ENCODE data around the gene KRT17. TPM values are rescaled to one million over a fixed set of nuclear protein-coding genes. Genes with fewer than 3 reads are reported as not detected.

Gene KRT17
- polyA plus RNA-seq, 1 experiment, result 34.7 TPM

DNA sequence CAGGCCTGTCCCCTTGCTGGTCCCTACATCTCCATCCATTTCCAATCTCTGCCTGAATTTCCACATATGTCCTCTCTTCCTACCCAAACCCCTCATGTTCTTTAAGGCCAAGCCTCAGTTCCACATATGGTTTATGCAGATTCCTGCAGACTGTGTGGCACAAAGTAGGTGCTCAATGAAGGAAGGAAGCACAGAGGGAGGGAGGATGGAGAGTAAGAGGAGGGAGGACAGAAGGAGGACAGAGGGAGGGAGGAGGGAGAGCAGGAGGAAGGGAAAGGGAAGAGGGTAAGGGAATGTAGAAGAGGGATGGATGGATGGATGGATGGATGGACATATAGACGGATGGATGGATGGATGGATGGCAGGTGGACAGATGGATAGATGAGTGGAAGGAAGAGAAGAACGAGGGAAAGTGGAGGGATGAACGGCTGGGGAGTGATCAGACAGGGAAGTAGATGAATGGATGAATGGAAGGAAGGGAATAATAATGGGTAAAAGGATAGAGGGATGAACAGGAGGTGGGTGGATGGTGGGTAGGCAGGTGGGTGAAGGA is 29.9 kb downstream of the KRT17 start:
- ChIA-PET CTCF (interaction anchor here (1.0 to 1.4 kb wide), 4 partner anchors 15 to 68 kb away, joined by 3 to 4 read pairs (median 3); no protein-coding TSS in a partner anchor), POLR2A (interaction anchor here (0.6 kb wide), 1 partner anchor 1146 kb away, joined by 3 read pairs; no protein-coding TSS in a partner anchor)
- TF ChIP-seq, protein P1, sequence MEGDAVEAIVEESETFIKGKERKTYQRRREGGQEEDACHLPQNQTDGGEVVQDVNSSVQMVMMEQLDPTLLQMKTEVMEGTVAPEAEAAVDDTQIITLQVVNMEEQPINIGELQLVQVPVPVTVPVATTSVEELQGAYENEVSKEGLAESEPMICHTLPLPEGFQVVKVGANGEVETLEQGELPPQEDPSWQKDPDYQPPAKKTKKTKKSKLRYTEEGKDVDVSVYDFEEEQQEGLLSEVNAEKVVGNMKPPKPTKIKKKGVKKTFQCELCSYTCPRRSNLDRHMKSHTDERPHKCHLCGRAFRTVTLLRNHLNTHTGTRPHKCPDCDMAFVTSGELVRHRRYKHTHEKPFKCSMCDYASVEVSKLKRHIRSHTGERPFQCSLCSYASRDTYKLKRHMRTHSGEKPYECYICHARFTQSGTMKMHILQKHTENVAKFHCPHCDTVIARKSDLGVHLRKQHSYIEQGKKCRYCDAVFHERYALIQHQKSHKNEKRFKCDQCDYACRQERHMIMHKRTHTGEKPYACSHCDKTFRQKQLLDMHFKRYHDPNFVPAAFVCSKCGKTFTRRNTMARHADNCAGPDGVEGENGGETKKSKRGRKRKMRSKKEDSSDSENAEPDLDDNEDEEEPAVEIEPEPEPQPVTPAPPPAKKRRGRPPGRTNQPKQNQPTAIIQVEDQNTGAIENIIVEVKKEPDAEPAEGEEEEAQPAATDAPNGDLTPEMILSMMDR (IDR thresholded peaks at IDR 0.05; ENCODE audit: insufficient read depth, low read depth, low read length), result no peak
- peaks cover 21% of the 10 kb centered on the region for H3K27me3 ChIP-seq (ENCODE audit: control insufficient read depth, insufficient read depth, low read length)
- no peaks in the 10 kb centered on the region for H3K36me3 ChIP-seq (ENCODE audit: control insufficient read depth, insufficient read depth, low read length)
- DNase-seq (ENCODE audit: low read depth), result no peak
- H3K4me3 ChIP-seq (ENCODE audit: low read depth, low read length), result no peak overlapping the region

DNA sequence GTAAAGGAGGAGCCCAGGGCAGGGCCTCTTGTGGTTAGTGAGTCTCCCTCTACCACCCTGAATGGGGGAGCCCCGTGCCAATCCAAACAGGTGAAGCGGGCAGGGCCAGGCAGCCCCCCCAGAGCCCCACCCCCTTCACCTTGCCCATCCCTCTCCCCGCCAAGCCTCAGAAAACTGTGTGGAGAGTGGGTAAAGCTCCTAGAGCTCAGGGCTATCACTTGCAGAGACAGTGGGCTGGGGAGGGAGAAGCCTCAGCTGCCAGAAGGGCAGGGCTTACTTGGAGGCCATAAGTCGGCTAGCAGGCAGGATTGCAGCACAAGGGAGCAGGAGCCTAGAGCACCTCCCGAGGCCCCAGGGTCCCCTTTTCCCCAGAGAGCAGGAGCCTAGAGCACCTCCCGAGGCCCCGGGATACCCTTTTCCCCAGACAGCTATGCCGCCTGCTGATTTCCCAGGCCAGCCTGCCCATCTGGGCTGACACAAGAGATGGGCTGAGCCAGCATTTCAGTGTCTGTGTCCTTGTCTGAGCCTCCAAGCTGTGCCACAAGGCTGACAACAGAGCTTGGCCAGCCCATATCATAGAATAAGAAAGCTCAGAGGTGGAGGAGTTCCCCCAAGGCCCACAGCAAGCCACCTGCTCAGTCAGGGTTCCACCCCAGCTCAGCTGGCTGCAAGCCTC is 30.9 kb downstream of the KRT17 start:
- TF ChIP-seq, protein P1 (IDR thresholded peaks at IDR 0.05; ENCODE audit: insufficient read depth, low read depth, low read length), result no peak
- Histone ChIP-seq H3K4me3 (ENCODE audit: low read depth, low read length) (no peak overlapping the region), H3K36me3 (ENCODE audit: control insufficient read depth, insufficient read depth, low read length) (no peaks in the 10 kb centered on the region), H3K27me3 (ENCODE audit: control insufficient read depth, insufficient read depth, low read length) (peaks cover 21% of the 10 kb centered on the region)
- DNase-seq (ENCODE audit: low read depth), result no peak
- POLR2A ChIA-PET, result no interaction called here
- CTCF ChIA-PET, result interaction anchor here (1.2 to 1.4 kb wide), 2 partner anchors 14 to 16 kb away, joined by 3 to 4 read pairs; no protein-coding TSS in a partner anchor

DNA sequence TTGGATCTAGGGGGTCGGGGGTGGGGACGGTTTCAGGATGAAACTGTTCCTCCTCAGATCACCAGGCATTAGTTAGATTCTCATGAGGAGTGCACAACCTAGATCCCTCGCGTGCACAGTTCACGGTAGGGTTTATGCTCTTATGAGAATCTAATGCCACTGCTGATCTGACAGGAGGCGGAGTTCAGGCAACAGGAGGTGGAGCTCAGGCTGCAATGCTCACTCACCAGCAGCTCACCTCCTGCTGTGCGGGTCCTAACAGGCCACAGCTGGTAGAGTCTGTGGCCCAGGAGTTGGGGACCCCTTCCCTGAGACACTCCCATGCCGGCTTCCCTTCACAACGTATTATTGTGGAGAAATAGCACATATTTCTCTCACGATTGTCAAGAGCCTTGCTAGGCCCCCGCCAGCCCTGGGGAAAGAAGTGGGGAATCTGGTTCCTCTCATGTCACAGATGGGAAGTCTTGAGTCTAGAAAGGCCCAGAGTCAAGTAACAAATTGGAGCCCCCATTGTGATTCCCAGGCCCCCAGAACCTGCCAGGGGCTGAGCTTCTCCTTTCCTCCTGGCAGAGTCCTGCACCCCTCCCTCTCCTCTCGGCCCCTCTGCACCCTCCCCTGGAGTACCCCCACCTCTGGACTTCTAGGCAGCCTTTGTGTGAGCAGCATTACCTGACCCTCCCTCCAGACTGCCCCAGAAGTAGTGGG is 31.6 kb downstream of the KRT17 start:
- Histone ChIP-seq H3K36me3 (ENCODE audit: control insufficient read depth, insufficient read depth, low read length) (no peaks in the 10 kb centered on the region), H3K27me3 (ENCODE audit: control insufficient read depth, insufficient read depth, low read length) (peaks cover 21% of the 10 kb centered on the region), H3K4me3 (ENCODE audit: low read depth, low read length) (no peak overlapping the region)
- ChIA-PET CTCF (interaction anchor here (1.4 kb wide), 1 partner anchor 14 kb away, joined by 4 read pairs; no protein-coding TSS in a partner anchor), POLR2A (no interaction called here)
- TF ChIP-seq, protein P1 (IDR thresholded peaks at IDR 0.05; ENCODE audit: insufficient read depth, low read depth, low read length), result no peak
- DNase-seq (ENCODE audit: low read depth), result no peak

DNA sequence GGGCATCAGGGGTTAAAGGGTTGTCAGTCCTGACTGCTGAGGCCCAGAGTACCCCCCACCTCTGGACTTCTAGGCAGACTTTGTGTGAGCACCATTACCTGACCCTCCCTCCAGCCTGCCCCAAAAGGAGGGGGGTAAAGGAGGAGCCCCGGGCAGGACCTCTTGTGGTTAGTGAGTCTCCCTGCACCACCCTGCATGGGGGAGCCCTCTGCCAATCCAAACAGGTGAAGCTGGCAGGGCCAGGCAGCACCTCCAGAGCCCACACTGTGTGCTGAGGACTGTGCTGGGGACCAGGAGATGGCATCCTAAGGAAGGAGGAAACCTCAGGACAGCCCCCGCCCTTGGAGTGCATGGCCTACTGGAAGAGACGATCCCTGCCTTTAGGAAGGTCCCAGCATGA is 35.1 kb downstream of the KRT17 start:
- no peak for DNase-seq (ENCODE audit: low read depth)
- Histone ChIP-seq H3K4me3 (ENCODE audit: low read depth, low read length) (no peak overlapping the region), H3K36me3 (ENCODE audit: control insufficient read depth, insufficient read depth, low read length) (no peaks in the 10 kb centered on the region), H3K27me3 (ENCODE audit: control insufficient read depth, insufficient read depth, low read length) (peaks cover 11% of the 10 kb centered on the region)
- ChIA-PET CTCF (no interaction called here), POLR2A (no interaction called here)
- TF ChIP-seq, protein P1 (IDR thresholded peaks at IDR 0.05; ENCODE audit: insufficient read depth, low read depth, low read length), result no peak

DNA sequence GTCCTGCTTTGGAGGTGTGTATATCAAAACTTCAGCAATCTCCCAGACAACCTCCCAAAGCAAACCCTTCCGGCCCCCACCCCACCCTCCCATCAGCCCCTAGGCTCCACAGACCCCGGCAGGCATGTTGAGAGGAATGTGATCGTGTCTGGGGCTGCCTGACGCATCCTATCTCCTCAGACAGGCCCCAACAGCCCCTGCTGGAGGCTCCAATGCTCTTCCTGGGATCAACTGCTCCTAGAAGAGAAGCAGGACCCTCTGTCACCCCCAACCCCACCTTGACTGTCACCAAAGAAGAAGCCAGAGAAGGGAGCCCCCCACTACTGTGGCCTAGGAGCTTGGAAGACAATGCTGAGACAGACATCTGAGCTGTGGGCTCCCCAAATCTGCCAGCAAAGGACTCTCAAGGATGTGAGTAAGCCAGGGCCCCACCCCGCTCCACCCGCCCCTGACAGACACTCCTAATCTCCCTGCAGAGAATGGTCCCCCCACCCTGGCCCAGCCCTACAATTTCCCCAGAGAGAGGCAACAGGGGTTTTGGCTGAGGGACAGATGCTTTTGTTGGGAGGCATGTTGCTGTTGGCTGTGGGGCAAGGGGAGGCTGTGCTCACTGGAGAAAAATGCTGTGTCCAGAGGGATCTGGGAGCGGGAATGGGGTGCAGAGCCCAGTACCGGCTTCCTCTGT is 36.1 kb downstream of the KRT17 start:
- H3K36me3 ChIP-seq (ENCODE audit: control insufficient read depth, insufficient read depth, low read length), result no peaks in the 10 kb centered on the region
- TF ChIP-seq, protein P1 (IDR thresholded peaks at IDR 0.05; ENCODE audit: insufficient read depth, low read depth, low read length), result no peak
- ChIA-PET CTCF (no interaction called here), POLR2A (no interaction called here)
- no peak overlapping the region for H3K4me3 ChIP-seq (ENCODE audit: low read depth, low read length)
- DNase-seq (ENCODE audit: low read depth), result no peak
- peaks cover 7% of the 10 kb centered on the region; the same call in 1 of the 2 replicates for H3K27me3 ChIP-seq (ENCODE audit: control insufficient read depth, insufficient read depth, low read length)
